NCI-H2196 treated with DMSO at 0.1 percent for 48 hours (cell line): ENCODE results near the gene BHLHA15.

Experiments
- DNase-seq: peaks from one replicate; lab custom pipeline; 2025; ENCODE audit not compliant: unreplicated experiment; lab: John Stamatoyannopoulos, UW

BHLHA15 gene

GRCh38 chr7:98240961-98241673 is 29.9 kb downstream of the BHLHA15 start:
- DNase-seq = no peak

DNA sequence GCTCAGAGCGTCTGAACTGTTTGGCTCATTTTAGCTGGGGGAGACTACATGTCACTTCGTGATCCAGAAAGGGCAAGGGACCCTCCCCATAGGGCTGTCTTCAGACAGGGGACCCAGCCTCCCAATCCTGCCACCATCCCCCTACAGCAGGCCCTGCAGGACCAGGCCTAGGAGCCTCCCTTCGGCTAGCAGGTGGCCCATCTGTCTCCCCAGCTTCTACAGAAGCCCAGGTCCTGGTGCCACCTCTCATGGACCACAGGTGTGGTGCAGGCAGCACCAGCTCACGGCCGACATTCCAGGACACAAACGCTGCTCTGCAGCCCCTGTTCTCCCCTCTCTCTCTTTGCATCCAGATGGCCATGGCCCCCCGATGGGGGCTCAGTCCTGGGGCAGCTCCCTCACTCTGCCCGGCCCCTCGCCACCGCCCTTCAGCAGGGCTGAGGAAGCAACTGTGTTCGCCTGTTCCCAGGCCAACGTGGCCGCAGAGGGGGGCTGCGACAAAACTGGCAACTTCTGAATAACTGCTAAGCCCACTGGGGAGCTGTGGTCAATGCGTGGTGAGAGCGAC is 30.5 kb downstream of the BHLHA15 start:
- DNase-seq = no peak

DNA sequence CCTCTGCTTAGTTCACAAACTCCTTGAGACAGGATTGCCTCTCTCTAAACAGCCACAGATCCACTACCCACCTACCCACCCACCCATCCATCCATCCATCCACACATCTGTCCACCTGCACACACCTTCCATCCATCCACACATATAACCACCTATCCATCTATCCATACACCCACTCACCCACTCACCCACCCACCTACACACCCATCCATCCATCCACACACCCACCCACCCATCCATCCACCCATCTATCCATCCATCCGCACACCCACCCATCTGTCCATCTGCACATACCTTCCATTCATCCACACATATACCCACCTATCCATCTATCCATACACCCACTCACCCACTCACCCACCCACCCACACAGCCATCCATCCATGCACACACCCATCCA is 31.1 kb downstream of the BHLHA15 start:
- DNase-seq = no peak

- DNase-seq = no peak
Measured at GRCh38 chr7:98242934-98243333, 31.7 kb downstream of the BHLHA15 start.

GRCh38 chr7:98244871-98245270 is 33.6 kb downstream of the BHLHA15 start:
- no peak for DNase-seq

DNA sequence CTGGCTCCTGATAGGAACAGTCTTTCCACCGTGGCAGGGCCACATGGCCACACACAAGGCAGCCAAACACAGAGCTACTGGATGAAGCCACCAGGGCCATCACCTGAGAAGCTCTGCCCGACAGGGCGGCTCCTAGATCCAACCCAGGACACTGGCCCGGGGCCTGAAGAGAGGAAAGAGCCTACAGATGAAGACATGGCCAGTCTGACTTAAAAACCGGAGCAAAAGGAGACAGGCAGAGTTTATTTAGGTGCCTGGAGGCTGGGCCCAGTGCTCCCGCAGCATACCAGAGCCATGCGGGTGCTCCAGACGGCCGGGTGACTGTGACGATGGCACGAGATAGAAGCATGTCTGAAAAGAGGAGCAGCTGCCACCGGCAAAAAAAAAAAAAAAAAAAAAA is 36.9 kb downstream of the BHLHA15 start:
- DNase-seq = no peak

- DNase-seq = no peak
Measured at GRCh38 chr7:98249106-98249505, 37.9 kb downstream of the BHLHA15 start.

GRCh38 chr7:98250789-98251188 is 39.5 kb downstream of the BHLHA15 start:
- no peak for DNase-seq

DNA sequence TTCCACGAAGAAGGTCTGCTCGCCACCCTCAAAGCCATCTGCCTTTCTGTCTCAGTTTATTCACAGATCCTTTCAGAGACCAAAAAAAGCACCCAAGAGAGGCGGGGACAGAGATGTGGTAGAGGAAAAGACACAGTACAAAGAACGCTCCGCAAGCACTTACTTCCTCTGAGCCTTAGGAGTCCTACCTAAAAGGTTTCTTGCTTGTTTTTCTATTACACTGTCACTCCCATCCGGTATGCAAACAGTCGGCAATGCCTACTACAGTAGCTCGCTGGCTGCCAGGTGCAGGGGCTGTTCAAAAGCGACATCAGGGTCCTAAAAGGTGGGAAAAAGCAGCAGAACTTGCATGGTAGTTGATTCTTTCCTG is 40.0 kb downstream of the BHLHA15 start:
- DNase-seq = no peak

- peak; percentile 87 for DNase-seq
Measured at GRCh38 chr7:98251601-98252424, 40.6 kb downstream of the BHLHA15 start, which contains the start of gene TECPR1. TECPR1 (minus strand) TSS chr7:98252232; CDS start chr7:98246146, 6,086 bp downstream.

GRCh38 chr7:98252425-98253054 is 41.3 kb downstream of the BHLHA15 start:
- no peak for DNase-seq

DNA sequence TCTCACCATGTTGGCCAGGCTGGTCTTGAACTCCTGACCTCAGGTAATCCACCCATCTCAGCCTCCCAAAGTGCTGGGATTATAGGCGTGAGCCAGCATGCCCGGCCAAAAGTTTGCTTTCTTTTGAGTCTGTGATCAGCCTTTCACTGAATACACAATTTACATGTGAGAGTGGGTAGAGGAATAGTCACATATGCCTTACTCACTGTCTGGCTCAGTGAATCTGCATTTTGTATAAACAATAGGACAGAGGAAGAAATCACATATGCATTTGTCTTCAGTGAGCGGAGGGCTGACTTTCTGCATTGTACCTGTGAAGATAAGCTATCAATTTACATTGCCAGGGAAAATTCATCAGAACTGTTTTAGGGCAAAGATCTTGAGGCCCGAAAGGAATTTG is 43.3 kb downstream of the BHLHA15 start:
- DNase-seq = no peak

DNA sequence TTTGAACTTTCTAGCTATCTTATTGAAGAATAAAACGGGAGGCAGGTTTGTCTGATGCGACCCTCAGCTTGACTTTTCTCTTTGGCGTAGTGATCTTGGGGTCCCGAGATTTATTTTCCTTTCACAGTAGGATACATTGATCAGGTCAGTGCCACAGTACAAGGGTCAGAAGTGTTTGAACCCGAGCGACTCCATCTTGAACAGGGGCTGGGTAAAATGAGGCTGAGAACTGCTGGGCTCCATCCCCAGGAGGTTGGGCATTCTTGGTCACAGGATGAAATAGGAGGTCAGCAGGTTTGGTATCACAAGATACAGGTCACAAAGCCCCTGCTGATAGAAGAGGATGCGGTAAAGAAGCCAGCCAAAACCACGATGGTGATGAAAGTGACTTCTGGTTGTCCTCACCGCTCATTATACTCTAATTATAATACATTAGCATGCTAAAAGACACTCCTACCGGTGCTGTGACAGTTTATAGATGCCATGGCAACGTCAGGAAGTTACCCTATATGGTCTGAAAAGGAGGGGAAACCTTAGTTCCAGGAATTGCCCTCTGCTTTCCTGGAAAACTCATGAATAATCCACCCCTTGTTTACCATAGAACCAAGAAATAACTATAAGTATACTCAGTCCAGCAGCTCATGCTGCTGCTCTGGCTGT is 43.8 kb downstream of the BHLHA15 start:
- no peak for DNase-seq

DNA sequence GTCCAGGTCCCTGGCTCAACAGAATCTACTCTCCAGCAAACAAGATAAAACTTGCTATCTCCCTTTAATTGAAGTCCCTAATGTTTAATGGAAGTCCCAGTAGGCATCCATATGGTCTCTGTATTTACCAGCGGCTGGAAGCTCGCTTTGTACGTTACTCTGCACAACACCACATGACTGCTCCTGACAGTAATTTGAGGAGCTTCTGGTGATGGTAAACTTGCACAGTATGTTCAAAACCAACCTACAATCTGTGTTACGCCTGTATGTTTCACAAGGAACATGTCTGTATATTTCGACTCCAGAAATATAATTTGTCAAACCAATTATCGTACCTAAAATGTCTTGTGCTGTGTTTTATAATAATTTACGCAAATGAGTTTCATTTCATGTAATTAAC is 45.2 kb downstream of the BHLHA15 start:
- DNase-seq = no peak

DNA sequence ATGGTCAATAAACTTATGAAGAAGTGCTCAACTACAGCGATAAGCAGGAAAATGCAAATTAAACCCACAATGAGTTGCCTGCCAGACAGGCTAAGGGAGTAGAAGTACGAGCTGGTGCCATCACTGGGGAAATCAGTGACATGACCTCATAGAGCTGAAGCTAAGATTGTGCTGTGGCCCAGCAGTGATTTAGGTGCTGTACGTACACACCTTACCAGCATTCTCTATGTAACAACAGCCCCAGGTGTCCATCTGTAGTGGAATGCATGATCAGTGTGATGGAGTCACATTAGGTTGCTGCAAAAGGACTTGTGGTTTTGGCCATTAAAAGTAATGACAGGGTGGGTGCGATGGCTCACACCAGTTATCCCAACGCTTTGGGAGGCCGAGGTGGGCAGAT is 46.5 kb downstream of the BHLHA15 start:
- DNase-seq = no peak
